Subcutaneous abdominal adipose tissue (tissue), 5 donors: Measurements from ENCODE around the gene ABHD17B.

Experiments
- H3K27ac ChIP-seq: one replicate; pipeline ENCODE4 v1.7.0; 2013; ENCODE audit warnings: low read depth, mild to moderate bottlenecking, inconsistent platforms, low read length, moderate library complexity
- H3K27me3 ChIP-seq, 5 donors: one replicate each; pipeline ENCODE4 v1.7.0; 2013; ENCODE audit warnings: low read length in 5 of 5, inconsistent platforms in 1 of 5; ENCODE audit not compliant: control insufficient read depth in 5 of 5, insufficient read depth in 4 of 5
- H3K36me3 ChIP-seq, 5 donors: one replicate each; pipeline ENCODE4 v1.7.0; 2013; ENCODE audit warnings: low read length in 5 of 5; ENCODE audit not compliant: control insufficient read depth in 5 of 5, insufficient read depth in 5 of 5
- H3K4me1 ChIP-seq, 5 donors: one replicate each; pipeline ENCODE4 v1.7.0; 2013; ENCODE audit warnings: low read length in 5 of 5, mild to moderate bottlenecking in 3 of 5, moderate library complexity in 1 of 5; ENCODE audit not compliant: control insufficient read depth in 5 of 5, insufficient read depth in 5 of 5
- H3K4me3 ChIP-seq, 5 donors: one replicate each; pipeline ENCODE4 v1.7.0; 2013; ENCODE audit warnings: low read length in 5 of 5, low read depth in 1 of 5
- H3K9ac ChIP-seq, 5 donors: one replicate each; pipeline ENCODE4 v1.7.0; 2013; ENCODE audit warnings: low read length in 5 of 5, mild to moderate bottlenecking in 4 of 5, moderate library complexity in 3 of 5
- H3K9me3 ChIP-seq, 5 donors: one replicate each; pipeline ENCODE4 v1.7.0; 2013; ENCODE audit warnings: low read length in 5 of 5; ENCODE audit not compliant: control insufficient read depth in 5 of 5
- donor health status: healthy.
- donor health status: healthy.
- donor health status: healthy.
- donor health status: healthy.
- donor health status: healthy.

ABHD17B gene

GRCh38 chr9:71830153-71830552 lies 80.8 kb downstream of the ABHD17B start:
- Histone ChIP-seq H3K4me1 (no peaks in the 10 kb centered on the region), H3K27me3 (no peaks in the 10 kb centered on the region), H3K36me3 (no peaks in the 10 kb centered on the region), H3K9me3 (peaks cover 0 to 14% (median under 1%) of the 10 kb centered on the region in 5 donors), H3K4me3 (no peak overlapping the region), H3K27ac (no peak overlapping the region), H3K9ac (no peak overlapping the region)

DNA sequence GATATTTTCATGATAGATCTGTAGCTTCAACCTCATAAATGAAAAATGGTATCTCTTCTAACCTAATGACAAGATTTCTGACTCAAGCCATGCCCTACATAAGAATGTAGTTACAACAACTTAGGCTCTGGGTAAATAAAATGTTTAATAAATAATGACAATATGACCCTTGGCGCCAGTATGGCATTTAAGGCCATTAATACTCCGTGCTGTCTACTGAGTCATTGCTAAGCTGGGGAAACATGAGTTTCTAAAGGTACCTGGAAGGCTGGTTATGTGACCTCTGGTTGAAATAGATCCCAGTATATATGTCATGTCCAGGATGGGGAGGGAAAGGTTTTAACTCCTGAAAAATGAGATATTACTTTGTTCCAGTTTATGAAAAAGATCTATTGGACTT lies 84.7 kb downstream of the ABHD17B start:
- Histone ChIP-seq H3K36me3 (no peaks in the 10 kb centered on the region), H3K27me3 (no peaks in the 10 kb centered on the region), H3K4me1 (no peaks in the 10 kb centered on the region)

GRCh38 chr9:71824257-71824656 lies 86.7 kb downstream of the ABHD17B start:
- Histone ChIP-seq H3K27me3 (no peaks in the 10 kb centered on the region), H3K4me1 (no peaks in the 10 kb centered on the region), H3K27ac (no peak overlapping the region), H3K36me3 (no peaks in the 10 kb centered on the region), H3K9ac (no peak overlapping the region), H3K9me3 (no peaks in the 10 kb centered on the region), H3K4me3 (no peak overlapping the region)

More for the DNA sequence above, 84.7 kb downstream of the ABHD17B start:
- H3K9me3 ChIP-seq, result no peaks in the 10 kb centered on the region
- no peak overlapping the region for H3K4me3 ChIP-seq
- H3K27ac ChIP-seq, result no peak overlapping the region
- no peak overlapping the region for H3K9ac ChIP-seq

DNA sequence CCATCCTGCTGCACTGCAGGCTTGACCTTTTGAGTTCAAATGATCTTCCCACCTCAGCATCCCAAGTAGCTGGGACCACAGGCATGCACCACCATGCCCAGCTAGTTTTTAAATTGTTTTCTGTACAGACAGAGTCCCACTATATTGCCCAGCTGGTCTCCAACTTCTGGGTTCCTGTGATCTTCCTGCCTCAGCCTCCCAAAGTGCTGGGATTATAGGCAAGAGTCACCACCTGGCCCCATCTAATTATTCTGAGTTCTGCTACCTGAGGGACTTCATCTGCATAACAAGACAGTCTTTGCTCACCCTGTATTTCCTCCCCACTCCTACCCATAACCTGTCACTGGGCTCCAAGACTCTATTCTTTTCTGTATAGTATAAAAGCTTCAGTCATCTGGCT lies 88.1 kb downstream of the ABHD17B start:
- no peaks in the 10 kb centered on the region for H3K9me3 ChIP-seq
- no peaks in the 10 kb centered on the region for H3K4me1 ChIP-seq
- H3K4me3 ChIP-seq, result no peak overlapping the region
- no peak overlapping the region for H3K27ac ChIP-seq
- H3K9ac ChIP-seq, result no peak overlapping the region
- H3K27me3 ChIP-seq, result no peaks in the 10 kb centered on the region
- no peaks in the 10 kb centered on the region for H3K36me3 ChIP-seq

GRCh38 chr9:71822456-71822855 lies 88.5 kb downstream of the ABHD17B start:
- Histone ChIP-seq H3K4me1 (peaks cover 0 to 2% (median 0%) of the 10 kb centered on the region in 5 donors), H3K27ac (no peak overlapping the region), H3K36me3 (no peaks in the 10 kb centered on the region), H3K27me3 (no peaks in the 10 kb centered on the region), H3K9me3 (no peaks in the 10 kb centered on the region), H3K9ac (no peak overlapping the region), H3K4me3 (no peak overlapping the region)

DNA sequence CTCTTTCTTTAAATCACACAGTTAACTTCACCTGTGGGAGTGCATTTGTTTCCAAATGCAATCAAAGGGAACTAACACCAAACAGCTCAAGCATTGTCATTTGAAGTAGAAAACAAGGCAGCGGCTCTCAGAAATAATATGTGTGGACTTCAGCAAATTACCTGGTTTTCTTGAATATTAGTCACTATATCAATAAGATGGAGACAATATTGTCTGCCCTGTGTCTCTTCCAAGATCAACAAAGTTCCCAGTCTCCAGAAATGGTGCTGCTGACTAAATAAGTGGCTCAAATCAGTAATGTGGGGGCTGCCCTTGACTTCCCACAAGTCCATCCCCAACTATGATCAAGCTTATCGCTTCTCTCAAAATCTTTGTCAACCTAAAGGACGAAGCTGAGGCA lies 89.6 kb downstream of the ABHD17B start:
- Histone ChIP-seq H3K27ac (no peak overlapping the region), H3K27me3 (no peaks in the 10 kb centered on the region), H3K9me3 (no peaks in the 10 kb centered on the region), H3K9ac (no peak overlapping the region), H3K36me3 (no peaks in the 10 kb centered on the region), H3K4me3 (no peak overlapping the region), H3K4me1 (peaks cover 0 to 11% (median 7%) of the 10 kb centered on the region in 5 donors)

GRCh38 chr9:71820403-71820921 lies 90.5 kb downstream of the ABHD17B start:
- Histone ChIP-seq H3K9me3 (no peaks in the 10 kb centered on the region), H3K27ac (no peak overlapping the region), H3K4me3 (no peak overlapping the region), H3K27me3 (no peaks in the 10 kb centered on the region), H3K4me1 (peaks cover 0 to 11% (median 7%) of the 10 kb centered on the region in 5 donors), H3K36me3 (no peaks in the 10 kb centered on the region), H3K9ac (no peak overlapping the region)

- Histone ChIP-seq H3K36me3 (no peaks in the 10 kb centered on the region), H3K4me3 (no peak overlapping the region), H3K27ac (no peak overlapping the region), H3K4me1 (peaks cover 0 to 20% (median 16%) of the 10 kb centered on the region in 5 donors), H3K9ac (no peak overlapping the region), H3K27me3 (no peaks in the 10 kb centered on the region), H3K9me3 (no peaks in the 10 kb centered on the region)
These were observed 91.8 kb downstream of the ABHD17B start for GRCh38 chr9:71819115-71819739.

- H3K4me1 ChIP-seq, result peaks cover 0 to 35% (median 32%) of the 10 kb centered on the region in 5 donors
- peak overlapping the region in 1 of 5 donors; percentile 23 for H3K4me3 ChIP-seq
- no peak overlapping the region for H3K27ac ChIP-seq
- no peaks in the 10 kb centered on the region for H3K27me3 ChIP-seq
- no peaks in the 10 kb centered on the region for H3K9me3 ChIP-seq
- H3K36me3 ChIP-seq, result no peaks in the 10 kb centered on the region
- H3K9ac ChIP-seq, result no peak overlapping the region
These were observed 94.0 kb downstream of the ABHD17B start for GRCh38 chr9:71816916-71817451.
